SK-N-SH (cell line): Measurements from ENCODE around the gene BDKRB1.

Source experiments
- CTCF ChIP-seq: fragments of 200-600 bp; sonication (generic); IDR thresholded peaks from 2 replicates; pipeline ENCODE4 v1.6.1; 2017; ENCODE audit warnings: antibody characterized with exemption, mild to moderate bottlenecking, moderate library complexity
- GABPA ChIP-seq: IDR thresholded peaks from 2 replicates; pipeline ENCODE4 v1.4.0; 2012; ENCODE audit warnings: low read depth, mild to moderate bottlenecking
- IRF3 ChIP-seq: fragments of 150-350 bp; IDR thresholded peaks from 2 replicates; pipeline ENCODE4 v1.6.1; 2016; ENCODE audit warnings: mild to moderate bottlenecking, low read depth, low read length
- MAX ChIP-seq: IDR thresholded peaks from 2 replicates; pipeline ENCODE4 v1.4.0; 2012; ENCODE audit warnings: low read depth
- MXI1 ChIP-seq: IDR thresholded peaks from 2 replicates; pipeline ENCODE4 v1.6.1; 2012; ENCODE audit warnings: mild to moderate bottlenecking, low read depth, low read length, improper control_type of control experiment
- POLR2AphosphoS5 ChIP-seq: IDR thresholded peaks from 2 replicates; pipeline ENCODE4 v1.6.1; 2012; ENCODE audit warnings: low read depth, low read length
- RAD21 ChIP-seq: IDR thresholded peaks from 2 replicates; pipeline ENCODE4 v1.6.1; 2012; ENCODE audit warnings: mild to moderate bottlenecking, low read length
- REST ChIP-seq: IDR thresholded peaks from 2 replicates; pipeline ENCODE4 v1.6.1; 2012; ENCODE audit warnings: mild to moderate bottlenecking, low read depth, low read length, moderate library complexity
- RXRA ChIP-seq: IDR thresholded peaks from 2 replicates; pipeline ENCODE4 v1.4.0; 2012; ENCODE audit warnings: low read depth, mild to moderate bottlenecking, borderline replicate concordance
- YY1 ChIP-seq: IDR thresholded peaks from 2 replicates; pipeline ENCODE4 v1.4.0; 2012; ENCODE audit warnings: low read depth, mild to moderate bottlenecking

GRCh38 chr14:96309896-96310330 lies 53.9 kb downstream of the BDKRB1 start:
- no peak for TF ChIP-seq POLR2AphosphoS5
- no peak for TF ChIP-seq CTCF
- no peak for TF ChIP-seq REST
- TF ChIP-seq GABPA = no peak
- TF ChIP-seq RAD21 = peak; percentile 30
- no peak for TF ChIP-seq RXRA
- TF ChIP-seq MAX = no peak
- no peak for TF ChIP-seq MXI1
- TF ChIP-seq IRF3 = no peak
- no peak for TF ChIP-seq YY1
